ENCODE results near the gene CDKN2A.

- TF ChIP-seq PKNOX1 (IDR thresholded peaks at IDR 0.05) = no peak
- TF ChIP-seq ZNF384 (IDR thresholded peaks at IDR 0.05) = no peak
- TF ChIP-seq FOXK2 (IDR thresholded peaks at IDR 0.05) = no peak
- TF ChIP-seq FOXA1 (IDR thresholded peaks at IDR 0.05) = no peak
- TF ChIP-seq BHLHE40 (IDR thresholded peaks at IDR 0.05; ENCODE audit: borderline replicate concordance) = no peak
- no peak for TF ChIP-seq HDGF (IDR thresholded peaks at IDR 0.05; ENCODE audit: borderline replicate concordance)
Measured at GRCh38 chr9:21967169-21967568, 27.0 kb downstream of the CDKN2A start.
